Breast epithelium (tissue), 3 donors: ENCODE data around the gene ZNF81.
"Not testable (repeated sequence)": the region's sequence is repeated elsewhere in the genome, so short reads cannot be mapped to it uniquely, and the experiment has no call there.

Experiments
- POLR2A ChIP-seq: fragments of 450-650 bp; IDR thresholded peaks from one replicate; pipeline ENCODE4 v1.6.1; 2016; ENCODE audit warnings: antibody characterized with exemption, mild to moderate bottlenecking, moderate library complexity
- TF ChIP-seq, protein P1 (sequence below), 3 donors: fragments of 450-650 bp; IDR thresholded peaks; one replicate each; pipeline ENCODE4 v1.5.1; 2016 to 2017; ENCODE audit warnings: antibody characterized with exemption in 3 of 3, mild to moderate bottlenecking in 3 of 3, moderate library complexity in 3 of 3

DNA sequence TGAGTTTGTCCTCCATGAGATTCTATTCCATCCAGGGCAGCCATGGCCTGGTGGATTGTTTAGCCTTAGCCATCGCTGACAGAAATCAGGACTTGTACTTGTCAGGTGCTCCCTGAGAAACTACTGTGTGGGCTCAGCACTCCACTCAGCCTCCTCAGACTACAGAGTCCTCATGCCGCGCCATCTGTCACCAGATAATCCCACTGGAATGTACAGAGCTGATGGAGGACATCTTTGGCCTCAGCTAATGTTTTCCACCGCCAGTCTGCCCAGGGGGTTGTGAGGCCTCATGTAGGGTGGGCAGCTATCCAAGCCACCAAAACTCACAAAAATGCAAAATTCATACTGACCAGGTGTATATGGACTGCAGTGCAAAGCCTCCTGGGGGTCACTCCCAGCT is 121.5 kb downstream of the ZNF81 start:
- TF ChIP-seq, protein P1, sequence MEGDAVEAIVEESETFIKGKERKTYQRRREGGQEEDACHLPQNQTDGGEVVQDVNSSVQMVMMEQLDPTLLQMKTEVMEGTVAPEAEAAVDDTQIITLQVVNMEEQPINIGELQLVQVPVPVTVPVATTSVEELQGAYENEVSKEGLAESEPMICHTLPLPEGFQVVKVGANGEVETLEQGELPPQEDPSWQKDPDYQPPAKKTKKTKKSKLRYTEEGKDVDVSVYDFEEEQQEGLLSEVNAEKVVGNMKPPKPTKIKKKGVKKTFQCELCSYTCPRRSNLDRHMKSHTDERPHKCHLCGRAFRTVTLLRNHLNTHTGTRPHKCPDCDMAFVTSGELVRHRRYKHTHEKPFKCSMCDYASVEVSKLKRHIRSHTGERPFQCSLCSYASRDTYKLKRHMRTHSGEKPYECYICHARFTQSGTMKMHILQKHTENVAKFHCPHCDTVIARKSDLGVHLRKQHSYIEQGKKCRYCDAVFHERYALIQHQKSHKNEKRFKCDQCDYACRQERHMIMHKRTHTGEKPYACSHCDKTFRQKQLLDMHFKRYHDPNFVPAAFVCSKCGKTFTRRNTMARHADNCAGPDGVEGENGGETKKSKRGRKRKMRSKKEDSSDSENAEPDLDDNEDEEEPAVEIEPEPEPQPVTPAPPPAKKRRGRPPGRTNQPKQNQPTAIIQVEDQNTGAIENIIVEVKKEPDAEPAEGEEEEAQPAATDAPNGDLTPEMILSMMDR (IDR thresholded peaks at IDR 0.05), result not testable (repeated sequence)
- TF ChIP-seq POLR2A, result not testable (repeated sequence)
